ENCODE measurements around the gene RAPSN. TPM values are rescaled to one million over a fixed set of nuclear protein-coding genes. Genes with fewer than 3 reads are reported as not detected.

Gene RAPSN
- total and polyA plus RNA-seq, 8 donors: 0.18 to 0.92 (median 0.33) TPM

- FAIRE-seq (no peak), ATAC-seq (peak in 3 of 4 donors; percentile 0 to 4 (median 0)), DNase-seq (peak in 3 of 6 donors; percentile 56 to 76 (median 68))
- Histone ChIP-seq H3K27ac (peak overlapping the region; percentile 53 to 84 (median 72)), H3K4me3 (peak overlapping the region; percentile 55 to 75 (median 66)), H3K27me3 (no peaks in the 10 kb centered on the region), H3K9me3 (no peaks in the 10 kb centered on the region), H3K4me1 (peaks cover 11 to 19% (median 14%) of the 10 kb centered on the region in 3 donors), H3K36me3 (peaks cover 0 to 4% (median 0%) of the 10 kb centered on the region in 3 donors)
- intact Hi-C loops (cut with DNase I): no loop called here
- 1 to 2% methylated on average over 19 to 50 of the region's 50 CpGs for WGBS, 2 donors
- TF ChIP-seq CTCF (IDR thresholded peaks at IDR 0.05): no peak
Observed at GRCh38 chr11:47408598-47409439, 40.1 kb downstream of the RAPSN start.

GRCh38 chr11:47407746-47408590, 41.0 kb downstream of the RAPSN start, which contains the start of gene SLC39A13:
SLC39A13 (plus strand) TSS chr11:47408590; CDS start chr11:47410095, 1,505 bp downstream.
- TF ChIP-seq CTCF (IDR thresholded peaks at IDR 0.05): peak; percentile 59 to 78 (median 68)
- 1% methylated on average over 50 to 70 of the region's 70 CpGs for whole genome bisulfite sequencing, 2 donors
- Histone ChIP-seq H3K4me1 (peaks cover 11 to 19% (median 14%) of the 10 kb centered on the region in 3 donors), H3K27ac (peak within 1 kb of the TSS; percentile 75 to 95 (median 90)), H3K27me3 (no peaks in the 10 kb centered on the region), H3K4me3 (peak within 1 kb of the TSS; percentile 57 to 75 (median 66)), H3K36me3 (no peaks in the 10 kb centered on the region), H3K9me3 (no peaks in the 10 kb centered on the region)
- ATAC-seq (peak; percentile 90 to 94 (median 92)), DNase-seq (peak; percentile 94 to 98 (median 96)), FAIRE-seq (no peak)
- intact Hi-C loops (cut with DNase I): no loop called here

- FAIRE-seq (no peak), ATAC-seq (no peak), DNase-seq (peak in 1 of 6 donors; percentile 46)
- Histone ChIP-seq H3K4me1 (peaks cover 11 to 19% (median 14%) of the 10 kb centered on the region in 3 donors), H3K36me3 (no peaks in the 10 kb centered on the region), H3K27me3 (no peaks in the 10 kb centered on the region), H3K27ac (peak overlapping the region; percentile 75 to 95 (median 90)), H3K4me3 (peak overlapping the region; percentile 47 to 75 (median 65)), H3K9me3 (no peaks in the 10 kb centered on the region)
- 54 to 57% methylated on average over 12 of the region's 12 CpGs for WGBS, 2 donors
- TF ChIP-seq CTCF (IDR thresholded peaks at IDR 0.05): no peak
- intact Hi-C loops (cut with DNase I): no loop called here
Observed at GRCh38 chr11:47406896-47407745, 41.8 kb downstream of the RAPSN start.

- Histone ChIP-seq H3K4me3 (no peak overlapping the region), H3K27me3 (no peaks in the 10 kb centered on the region), H3K4me1 (peaks cover 5 to 18% (median 8%) of the 10 kb centered on the region in 3 donors), H3K36me3 (no peaks in the 10 kb centered on the region), H3K27ac (no peak overlapping the region), H3K9me3 (no peaks in the 10 kb centered on the region)
- intact Hi-C loops (cut with DNase I): no loop called here
- DNase-seq (peak in 1 of 6 donors; percentile 4), ATAC-seq (no peak), FAIRE-seq (no peak)
- WGBS, 2 donors: 75 to 79% methylated on average over 3 of the region's 3 CpGs
- TF ChIP-seq CTCF (IDR thresholded peaks at IDR 0.05): no peak
Observed at GRCh38 chr11:47403571-47403970, 45.4 kb downstream of the RAPSN start.

Data from pancreas (tissue), 10 donors.